Measurements from ENCODE around the gene GABARAP. TPM values are rescaled to one million over a fixed set of nuclear protein-coding genes. Genes with fewer than 3 reads are reported as not detected.
"Not testable (repeated sequence)": the region's sequence is repeated elsewhere in the genome, so short reads cannot be mapped to it uniquely, and the experiment has no call there.

Gene GABARAP
- total and polyA plus RNA-seq, 4 experiments from 2014 or later = 324 to 896 (median 534) TPM

DNA sequence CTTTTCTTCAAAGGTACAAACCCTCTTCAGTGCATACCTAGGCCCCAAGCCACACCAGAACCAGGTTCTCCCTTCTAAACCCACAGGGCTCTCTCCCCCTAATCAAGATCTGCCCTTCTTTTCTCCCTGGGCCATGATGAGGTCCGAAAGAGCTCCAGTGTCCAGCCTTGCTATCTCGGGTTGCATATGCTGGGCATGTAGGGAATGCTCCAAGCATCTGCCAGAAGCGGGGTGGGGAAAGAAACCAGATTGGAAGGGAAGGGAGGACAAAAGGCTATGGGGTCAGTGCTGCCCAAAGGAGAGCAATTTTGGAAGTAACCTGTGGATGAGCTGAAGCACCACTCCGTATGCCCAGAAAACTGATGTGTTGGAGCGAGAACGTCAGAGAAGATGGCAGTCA is 7.0 kb upstream of the GABARAP start:
- Histone ChIP-seq H3K9me3 (ENCODE audit: control insufficient read depth in 1 of 2, low read length in 2 of 2) (no peaks in the 10 kb centered on the region), H3K36me3 (ENCODE audit: insufficient read depth, low read length) (peaks cover 16% of the 10 kb centered on the region), H3K27me3 (ENCODE audit: insufficient read depth, low read length) (no peaks in the 10 kb centered on the region), H3K4me1 (ENCODE audit: insufficient read depth, low read length) (peaks cover 37% of the 10 kb centered on the region), H3K4me3 (ENCODE audit: low read length in 2 of 2) (no peak overlapping the region), H3K27ac (ENCODE audit: low read depth, low read length) (no peak overlapping the region)
- Mint-ChIP-seq H3K4me3 (peak overlapping the region; percentile 21 to 91 (median 68)), H3K4me1 (peaks cover 28 to 57% (median 39%) of the 10 kb centered on the region in 4 donors), H3K9me3 (no peaks in the 10 kb centered on the region), H3K27ac (peak overlapping the region in 6 of 7 donors; percentile 32 to 99 (median 73)), H3K36me3 (peaks cover 11 to 44% of the 10 kb centered on the region in 2 donors), H3K27me3 (no peaks in the 10 kb centered on the region)
- POLR2A ChIA-PET (ENCODE audit: partially characterized antibody) = interaction anchor here (0.7 to 4.8 kb wide), 3 partner anchors 10 to 28 kb away, joined by 3 to 115 read pairs (median 4); partner anchors contain the start of genes DVL2, GABARAP and PHF23
- intact Hi-C loops (cut with micrococcal nuclease) = no loop called here
- no peak for DNase-seq
- CTCF ChIA-PET (ENCODE audit: partially characterized antibody) = interaction anchor here (0.6 to 1.2 kb wide), 3 partner anchors 8 to 267 kb away, joined by 3 read pairs; partner anchors contain the start of gene GABARAP

DNA sequence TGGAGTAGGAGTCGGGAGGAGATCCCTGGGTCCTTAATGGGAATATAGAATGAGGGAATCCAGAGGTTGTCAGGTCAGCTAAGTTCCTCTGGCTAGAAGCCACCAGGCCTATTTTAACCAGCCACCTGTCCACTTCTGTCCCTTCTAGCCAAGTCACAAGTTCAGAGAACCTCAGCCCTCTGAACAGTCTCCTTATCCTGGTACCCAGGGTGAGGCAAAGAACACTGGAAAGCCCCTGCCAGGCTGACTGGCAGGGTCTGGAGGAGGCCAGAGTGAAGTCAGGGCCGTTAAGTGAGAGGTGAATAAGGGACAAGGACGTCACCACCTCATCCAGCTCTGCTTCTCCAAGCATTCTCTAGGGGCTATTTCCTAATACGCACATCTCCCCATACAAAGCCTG is 6.5 kb upstream of the GABARAP start:
- peak overlapping the region in 5 of 8 donors; percentile 21 to 91 (median 74) for H3K4me3 Mint-ChIP-seq
- CTCF ChIA-PET (ENCODE audit: partially characterized antibody) = interaction anchor here (0.6 to 1.2 kb wide), 2 partner anchors 28 to 267 kb away, joined by 3 read pairs; no protein-coding TSS in a partner anchor
- H3K9me3 Mint-ChIP-seq = no peaks in the 10 kb centered on the region
- POLR2A ChIA-PET (ENCODE audit: partially characterized antibody) = interaction anchor here (1.1 to 4.8 kb wide), 2 partner anchors 9 to 28 kb away, joined by 3 to 115 read pairs; partner anchors contain the start of genes GABARAP and PHF23
- intact Hi-C loops (cut with micrococcal nuclease) = no loop called here
- peaks cover 28 to 57% (median 37%) of the 10 kb centered on the region in 4 donors for H3K4me1 Mint-ChIP-seq
- H3K27me3 Mint-ChIP-seq = no peaks in the 10 kb centered on the region
- Histone ChIP-seq H3K36me3 (ENCODE audit: insufficient read depth, low read length) (peaks cover 20% of the 10 kb centered on the region), H3K9me3 (ENCODE audit: control insufficient read depth in 1 of 2, low read length in 2 of 2) (no peaks in the 10 kb centered on the region), H3K4me3 (ENCODE audit: low read length in 2 of 2) (no peak overlapping the region), H3K27ac (ENCODE audit: low read depth, low read length) (no peak overlapping the region), H3K27me3 (ENCODE audit: insufficient read depth, low read length) (no peaks in the 10 kb centered on the region), H3K4me1 (ENCODE audit: insufficient read depth, low read length) (peaks cover 37% of the 10 kb centered on the region)
- H3K36me3 Mint-ChIP-seq = peaks cover 11 to 42% of the 10 kb centered on the region in 2 donors
- no peak for DNase-seq
- H3K27ac Mint-ChIP-seq = peak overlapping the region in 6 of 7 donors; percentile 3 to 99 (median 53)

DNA sequence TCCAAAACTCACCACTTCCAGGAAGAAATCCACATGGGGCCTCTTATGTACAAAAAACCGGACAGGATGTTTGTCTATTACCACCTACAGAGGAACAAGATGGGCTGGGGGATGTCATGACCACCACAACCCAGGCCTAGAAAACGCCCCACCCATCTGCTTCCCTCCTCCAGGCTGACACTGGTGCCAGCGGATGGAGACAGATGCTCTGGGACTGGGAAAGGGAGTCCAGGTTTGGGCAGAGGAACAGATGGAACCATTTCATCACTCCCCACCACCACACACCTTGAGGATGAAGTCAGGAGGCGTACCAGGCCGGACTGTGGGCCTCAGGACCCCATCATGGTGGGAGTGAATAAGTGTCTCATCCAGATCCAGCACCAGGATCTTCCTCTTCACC is 4.5 kb upstream of the GABARAP start:
- H3K27ac Mint-ChIP-seq = peak overlapping the region in 3 of 7 donors; percentile 70 to 82 (median 75)
- H3K4me3 Mint-ChIP-seq = peak overlapping the region in 1 of 8 donors; percentile 54
- intact Hi-C loops (cut with micrococcal nuclease) = no loop called here
- ChIA-PET POLR2A (ENCODE audit: partially characterized antibody) (interaction anchor here (0.7 kb wide), 1 partner anchor 12 kb away, joined by 3 read pairs; the partner anchor contains the start of gene DVL2), CTCF (ENCODE audit: partially characterized antibody) (no interaction called here)
- no peaks in the 10 kb centered on the region for H3K27me3 ChIP-seq (ENCODE audit: insufficient read depth, low read length)
- H3K4me1 ChIP-seq (ENCODE audit: insufficient read depth, low read length) = peaks cover 35% of the 10 kb centered on the region
- peaks cover 23 to 57% (median 35%) of the 10 kb centered on the region in 4 donors for H3K4me1 Mint-ChIP-seq
- peaks cover 0 to 2% of the 10 kb centered on the region in 2 donors for H3K27me3 Mint-ChIP-seq
- H3K36me3 ChIP-seq (ENCODE audit: insufficient read depth, low read length) = peaks cover 20% of the 10 kb centered on the region
- peaks cover 0 to 8% (median 0%) of the 10 kb centered on the region in 8 donors for H3K9me3 Mint-ChIP-seq
- no peak overlapping the region for H3K4me3 ChIP-seq (ENCODE audit: low read length in 2 of 2)
- H3K9me3 ChIP-seq (ENCODE audit: control insufficient read depth in 1 of 2, low read length in 2 of 2) = no peaks in the 10 kb centered on the region
- no peak overlapping the region for H3K27ac ChIP-seq (ENCODE audit: low read depth, low read length)
- peaks cover 14 to 42% of the 10 kb centered on the region in 2 donors for H3K36me3 Mint-ChIP-seq
- DNase-seq = no peak

DNA sequence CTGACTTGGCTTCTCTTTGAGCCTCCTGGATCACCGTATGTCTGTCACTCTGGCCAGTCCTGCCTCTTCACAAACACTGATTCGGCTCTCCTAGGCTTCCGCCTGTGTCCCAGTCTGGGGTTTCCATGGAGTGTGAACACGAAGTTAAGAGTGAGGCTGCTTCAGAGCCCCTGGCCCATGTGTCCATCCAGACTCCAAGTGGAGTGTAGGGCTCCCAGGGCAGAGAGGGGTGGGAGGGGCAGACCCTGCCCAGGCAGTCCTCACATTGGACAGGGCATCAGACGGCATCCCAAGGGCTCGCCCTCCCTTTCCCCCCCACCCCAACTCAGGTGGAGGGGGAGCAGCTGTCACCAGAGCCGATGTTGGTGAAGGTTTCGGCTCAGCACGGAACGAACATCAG is 1.6 kb upstream of the GABARAP start:
- intact Hi-C loops (cut with micrococcal nuclease) = not testable (repeated sequence)
- peak overlapping the region; percentile 96 for H3K27ac ChIP-seq (ENCODE audit: low read depth, low read length)
- CTCF ChIA-PET (ENCODE audit: partially characterized antibody) = interaction anchor here (1.4 kb wide), 1 partner anchor 52 kb away, joined by 3 read pairs; no protein-coding TSS in a partner anchor

DNA sequence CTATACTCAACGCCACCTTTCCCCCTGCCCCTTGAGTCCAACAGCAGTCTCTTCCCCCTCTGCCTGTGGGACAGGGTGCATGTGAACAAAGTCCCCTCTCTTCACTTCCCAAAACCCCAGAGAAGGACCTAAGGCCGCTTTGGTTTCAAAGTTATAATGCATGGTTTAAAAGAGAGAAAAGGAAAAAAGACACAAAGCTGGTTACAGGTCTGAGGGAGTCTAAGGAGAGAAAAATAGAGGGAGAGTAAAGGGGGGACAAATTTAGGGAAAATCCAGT is 1.1 kb upstream of the GABARAP start:
- intact Hi-C loops (cut with micrococcal nuclease) = no loop called here
- Mint-ChIP-seq H3K4me1 (peaks cover 24 to 57% (median 36%) of the 10 kb centered on the region in 4 donors), H3K27me3 (peaks cover 0 to 2% of the 10 kb centered on the region in 2 donors), H3K9me3 (peaks cover 0 to 8% (median 0%) of the 10 kb centered on the region in 8 donors), H3K36me3 (peaks cover 24 to 64% of the 10 kb centered on the region in 2 donors), H3K4me3 (peak overlapping the region; percentile 71 to 96 (median 85)), H3K27ac (peak overlapping the region; percentile 84 to 100 (median 90))
- Histone ChIP-seq H3K27ac (ENCODE audit: low read depth, low read length) (peak overlapping the region; percentile 96), H3K9me3 (ENCODE audit: control insufficient read depth in 1 of 2, low read length in 2 of 2) (no peaks in the 10 kb centered on the region), H3K27me3 (ENCODE audit: insufficient read depth, low read length) (no peaks in the 10 kb centered on the region), H3K4me3 (ENCODE audit: low read length in 2 of 2) (peak overlapping the region; percentile 74 to 82), H3K36me3 (ENCODE audit: insufficient read depth, low read length) (peaks cover 28% of the 10 kb centered on the region), H3K4me1 (ENCODE audit: insufficient read depth, low read length) (peaks cover 30% of the 10 kb centered on the region)
- DNase-seq = no peak
- ChIA-PET CTCF (ENCODE audit: partially characterized antibody) (interaction anchor here (1.4 kb wide), 1 partner anchor 52 kb away, joined by 3 read pairs; no protein-coding TSS in a partner anchor), POLR2A (ENCODE audit: partially characterized antibody) (interaction anchor here (1.2 to 17.6 kb wide), 17 partner anchors 7 to 443 kb away, joined by 3 to 435 read pairs (median 7); partner anchors contain the start of genes ACADVL, ACAP1, CTDNEP1 and DLG4)

More for the DNA sequence above, 1.6 kb upstream of the GABARAP start:
- H3K4me1 Mint-ChIP-seq = peaks cover 27 to 58% (median 39%) of the 10 kb centered on the region in 4 donors
- peak overlapping the region in 3 of 8 donors; percentile 25 to 66 (median 29) for H3K4me3 Mint-ChIP-seq
- peaks cover 28% of the 10 kb centered on the region for H3K36me3 ChIP-seq (ENCODE audit: insufficient read depth, low read length)
- H3K27me3 ChIP-seq (ENCODE audit: insufficient read depth, low read length); H3K27me3 Mint-ChIP-seq; H3K9me3 Mint-ChIP-seq; H3K9me3 ChIP-seq (ENCODE audit: control insufficient read depth in 1 of 2, low read length in 2 of 2); DNase-seq; H3K4me3 ChIP-seq (ENCODE audit: low read length in 2 of 2): not testable (repeated sequence)
- peaks cover 24 to 60% of the 10 kb centered on the region in 2 donors for H3K36me3 Mint-ChIP-seq
- H3K27ac Mint-ChIP-seq = peak overlapping the region in 6 of 7 donors; percentile 22 to 100 (median 93)
- POLR2A ChIA-PET (ENCODE audit: partially characterized antibody) = interaction anchor here (0.7 to 17.6 kb wide), 5 partner anchors 6 to 52 kb away, joined by 3 to 435 read pairs (median 17); partner anchors contain the start of genes ACADVL, CTDNEP1, DLG4 and DVL2
- peaks cover 35% of the 10 kb centered on the region for H3K4me1 ChIP-seq (ENCODE audit: insufficient read depth, low read length)

DNA sequence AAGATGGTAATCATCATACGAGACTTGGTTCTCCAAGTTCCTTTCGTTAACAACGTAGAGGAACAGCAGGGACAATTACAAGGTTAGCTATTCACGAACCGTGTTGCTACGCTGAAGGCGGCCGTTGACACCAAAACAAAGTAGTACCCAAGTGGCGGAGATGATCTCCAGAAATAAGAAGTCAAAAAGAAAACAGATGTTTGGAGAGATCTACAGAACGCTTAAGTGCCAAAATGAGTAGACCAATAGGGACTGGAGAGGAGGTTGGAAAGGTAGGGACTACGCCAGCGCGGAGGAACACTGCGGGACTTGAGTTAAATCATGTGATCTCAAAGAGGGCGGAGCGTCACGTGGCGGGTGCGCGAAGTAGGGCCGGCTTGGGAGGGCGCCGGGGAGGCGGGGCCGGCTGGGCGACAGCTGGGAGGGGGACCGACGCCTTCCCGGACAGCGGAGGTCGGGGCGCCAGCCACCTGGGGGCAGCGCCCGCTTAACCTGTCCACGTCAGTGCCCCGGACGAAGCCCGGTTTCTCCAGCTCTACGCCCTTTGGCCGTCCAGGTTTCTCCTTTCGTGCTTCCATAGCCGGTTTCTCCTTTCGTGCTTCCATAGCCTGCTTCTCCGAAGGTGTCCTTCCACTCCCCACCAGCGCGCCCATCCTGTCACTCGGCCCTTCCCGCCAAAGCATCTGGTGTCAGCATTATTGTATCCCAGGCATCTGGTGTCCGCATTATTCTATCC is 636 bp upstream of the GABARAP start:
- peak; percentile 93 to 95 (median 95) for DNase-seq
- peaks cover 0 to 8% (median 0%) of the 10 kb centered on the region in 8 donors for H3K9me3 Mint-ChIP-seq
- peaks cover 24 to 56% (median 35%) of the 10 kb centered on the region in 4 donors for H3K4me1 Mint-ChIP-seq

More for the DNA sequence above, 636 bp upstream of the GABARAP start:
- Histone ChIP-seq H3K9me3 (ENCODE audit: control insufficient read depth in 1 of 2, low read length in 2 of 2) (no peaks in the 10 kb centered on the region), H3K27ac (ENCODE audit: low read depth, low read length) (peak overlapping the region; percentile 96), H3K4me1 (ENCODE audit: insufficient read depth, low read length) (peaks cover 29% of the 10 kb centered on the region), H3K27me3 (ENCODE audit: insufficient read depth, low read length) (no peaks in the 10 kb centered on the region), H3K36me3 (ENCODE audit: insufficient read depth, low read length) (peaks cover 28% of the 10 kb centered on the region), H3K4me3 (ENCODE audit: low read length in 2 of 2) (peak overlapping the region; percentile 74 to 82)
- Mint-ChIP-seq H3K27me3 (peaks cover 0 to 2% of the 10 kb centered on the region in 2 donors), H3K36me3 (peaks cover 24 to 64% of the 10 kb centered on the region in 2 donors), H3K4me3 (peak overlapping the region; percentile 95 to 100 (median 96)), H3K27ac (peak overlapping the region; percentile 98 to 100 (median 100))
- POLR2A ChIA-PET (ENCODE audit: partially characterized antibody) = interaction anchor here (0.5 to 17.6 kb wide), 22 partner anchors 7 to 875 kb away, joined by 3 to 435 read pairs (median 6); partner anchors contain the start of genes ACADVL, ACAP1, CTDNEP1 and DLG4
- CTCF ChIA-PET (ENCODE audit: partially characterized antibody) = interaction anchor here (0.9 to 1.5 kb wide), 4 partner anchors 22 to 53 kb away, joined by 3 to 8 read pairs (median 4); partner anchors contain the start of genes ACADVL and DLG4
- intact Hi-C loops (cut with micrococcal nuclease) = no loop called here
